Trophoblast cell (in vitro differentiated cells and primary cell): ENCODE data around the gene ANXA6.

Source experiments
- DNase-seq, 2 donors: peaks; one replicate each; pipeline ENCODE4 v3.0.0-alpha.2; 2016
- H2AFZ ChIP-seq: 2 replicates; pipeline ENCODE4 v1.6.1; 2013; ENCODE audit warnings: low read length, moderate library complexity, mild to moderate bottlenecking; ENCODE audit not compliant: insufficient read depth, poor library complexity
- H2AK5ac ChIP-seq: 2 replicates; pipeline ENCODE4 v1.6.1; 2013; ENCODE audit warnings: mild to moderate bottlenecking, low read length
- H2BK120ac ChIP-seq: 2 replicates; pipeline ENCODE4 v1.6.1; 2013; ENCODE audit warnings: low read length, mild to moderate bottlenecking, moderate library complexity; ENCODE audit not compliant: insufficient read depth, poor library complexity
- H2BK12ac ChIP-seq: 2 replicates; pipeline ENCODE4 v1.6.1; 2013; ENCODE audit warnings: mild to moderate bottlenecking, low read length, moderate library complexity
- H2BK5ac ChIP-seq: 2 replicates; pipeline ENCODE4 v1.6.1; 2013; ENCODE audit warnings: low read length, low read depth, moderate library complexity, mild to moderate bottlenecking; ENCODE audit not compliant: poor library complexity
- H3K14ac ChIP-seq: 2 replicates; pipeline ENCODE4 v1.6.1; 2013; ENCODE audit warnings: mild to moderate bottlenecking, low read length
- H3K18ac ChIP-seq: 2 replicates; pipeline ENCODE4 v1.6.1; 2013; ENCODE audit warnings: mild to moderate bottlenecking, low read length
- H3K23ac ChIP-seq: 2 replicates; pipeline ENCODE4 v1.6.1; 2013; ENCODE audit warnings: low read length
- H3K27ac ChIP-seq: 2 replicates; pipeline ENCODE4 v1.5.1; 2013; ENCODE audit warnings: low read depth, mild to moderate bottlenecking, inconsistent platforms, low read length, moderate library complexity
- H3K27me3 ChIP-seq: 2 replicates; pipeline ENCODE4 v1.6.1; 2013; ENCODE audit warnings: inconsistent platforms, mild to moderate bottlenecking, low read length, moderate library complexity; ENCODE audit not compliant: insufficient read depth
- H3K36me3 ChIP-seq, 2 experiments: 1 replicate in 1 of 2; 2 replicates in 1 of 2; pipeline ENCODE4 v1.6.1; 2013; ENCODE audit warnings: low read length in 2 of 2, mild to moderate bottlenecking in 2 of 2, moderate library complexity in 1 of 2; ENCODE audit not compliant: insufficient read depth in 2 of 2, control insufficient read depth in 1 of 2
- H3K4ac ChIP-seq: 2 replicates; pipeline ENCODE4 v1.6.1; 2013; ENCODE audit warnings: low read depth, mild to moderate bottlenecking, low read length, moderate library complexity
- H3K4me1 ChIP-seq, 2 experiments: 1 replicate in 1 of 2; 2 replicates in 1 of 2; pipeline ENCODE4 v1.6.1; 2013; ENCODE audit warnings: low read length in 2 of 2, mild to moderate bottlenecking in 2 of 2, moderate library complexity in 1 of 2; ENCODE audit not compliant: insufficient read depth in 2 of 2, control insufficient read depth in 1 of 2
- H3K4me2 ChIP-seq: 2 replicates; pipeline ENCODE4 v1.6.1; 2013; ENCODE audit warnings: inconsistent platforms, mild to moderate bottlenecking, low read length, moderate library complexity
- H3K4me3 ChIP-seq: 2 replicates; pipeline ENCODE4 v1.5.1; 2013; ENCODE audit warnings: mild to moderate bottlenecking, low read depth, low read length, inconsistent platforms
- H3K79me1 ChIP-seq: one replicate; pipeline ENCODE4 v1.6.1; 2013; ENCODE audit warnings: low read length
- H3K79me2 ChIP-seq: 2 replicates; pipeline ENCODE4 v1.6.1; 2013; ENCODE audit warnings: low read length, mild to moderate bottlenecking; ENCODE audit not compliant: control insufficient read depth, insufficient read depth, poor library complexity
- H3K9ac ChIP-seq: 2 replicates; pipeline ENCODE4 v1.6.1; 2013; ENCODE audit warnings: mild to moderate bottlenecking, low read length
- H3K9me3 ChIP-seq: 2 replicates; pipeline ENCODE4 v1.6.1; 2013; ENCODE audit warnings: low read depth, mild to moderate bottlenecking, control low read depth, inconsistent platforms, low read length; ENCODE audit not compliant: insufficient read depth
- H4K12ac ChIP-seq: 2 replicates; pipeline ENCODE4 v1.6.1; 2013; ENCODE audit warnings: low read depth, mild to moderate bottlenecking, low read length, moderate library complexity
- H4K8ac ChIP-seq: 2 replicates; pipeline ENCODE4 v1.6.1; 2013; ENCODE audit warnings: low read depth, mild to moderate bottlenecking, low read length, moderate library complexity
- H4K91ac ChIP-seq: one replicate; pipeline ENCODE4 v1.6.1; 2013; ENCODE audit warnings: low read depth, mild to moderate bottlenecking, low read length, moderate library complexity
- WGBS: extraction: QIAGEN DNeasy Blood & Tissue Kit; methylation state at CpG from one replicate; pipeline ENCODE4 v1.1.7; 2013; ENCODE audit warnings: missing lambda C conversion rate; ENCODE audit not compliant: insufficient read length, insufficient coverage; ENCODE audit errors: extremely low coverage; 5-methylcytosine and 5-hydroxymethylcytosine counted together

Gene ANXA6

GRCh38 chr5:151142933-151143332 lies 14.6 kb downstream of the ANXA6 start:
- Histone ChIP-seq H3K79me1 (no peaks in the 10 kb centered on the region), H3K27ac (no peak overlapping the region), H3K4me2 (no peak overlapping the region), H3K36me3 (peaks cover 23 to 33% of the 10 kb centered on the region in 2 experiments), H2AFZ (no peak overlapping the region), H3K9ac (no peak overlapping the region), H4K12ac (no peak overlapping the region), H2BK5ac (no peak overlapping the region), H3K4me1 (peaks cover 2 to 3% of the 10 kb centered on the region in 2 experiments), H2AK5ac (no peak overlapping the region), H4K8ac (no peak overlapping the region), H3K9me3 (no peaks in the 10 kb centered on the region), H3K14ac (no peak overlapping the region), H3K4me3 (no peak overlapping the region), H2BK12ac (no peak overlapping the region), H3K79me2 (no peaks in the 10 kb centered on the region), H4K91ac (no peak overlapping the region), H2BK120ac (no peak overlapping the region), H3K4ac (no peak overlapping the region), H3K18ac (no peak overlapping the region), H3K27me3 (no peaks in the 10 kb centered on the region), H3K23ac (no peak overlapping the region)
- DNase-seq: no peak
- no CpG with 5 or more reads among the region's 1 CpG for WGBS

DNA sequence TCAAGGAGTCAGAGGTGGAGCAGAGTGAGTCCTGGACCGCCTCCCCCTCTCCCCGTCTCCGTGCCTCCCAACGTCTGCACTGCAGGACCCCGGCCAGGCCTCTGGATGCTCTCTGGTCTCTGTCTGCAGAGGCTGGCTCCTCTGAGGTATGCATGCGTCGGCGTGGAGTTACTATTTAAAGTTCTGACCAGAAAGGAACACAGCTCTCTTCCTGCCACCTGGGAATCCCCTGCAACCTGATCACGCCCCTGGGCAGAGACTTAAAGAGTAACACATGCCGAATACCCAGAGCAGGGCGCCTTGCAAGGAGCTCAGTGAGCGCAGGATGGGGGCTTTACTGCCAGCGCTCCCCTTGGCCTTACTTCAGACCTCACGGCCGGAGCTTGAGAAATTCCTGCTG lies 16.0 kb downstream of the ANXA6 start:
- no peak overlapping the region for H3K27ac ChIP-seq
- H2AFZ ChIP-seq: no peak overlapping the region
- H3K23ac ChIP-seq: no peak overlapping the region
- no peak overlapping the region for H2AK5ac ChIP-seq
- no peak for DNase-seq
- H4K12ac ChIP-seq: no peak overlapping the region
- H3K4me3 ChIP-seq: no peak overlapping the region
- peaks cover 25 to 41% of the 10 kb centered on the region in 2 experiments for H3K36me3 ChIP-seq
- no CpG with 5 or more reads among the region's 15 CpGs for WGBS
- peaks cover 2 to 3% of the 10 kb centered on the region in 2 experiments for H3K4me1 ChIP-seq
- H3K27me3 ChIP-seq: no peaks in the 10 kb centered on the region
- H3K4me2 ChIP-seq: no peak overlapping the region
- H3K9ac ChIP-seq: no peak overlapping the region
- no peaks in the 10 kb centered on the region for H3K79me2 ChIP-seq
- no peak overlapping the region for H4K91ac ChIP-seq
- no peak overlapping the region for H3K4ac ChIP-seq
- no peak overlapping the region for H2BK120ac ChIP-seq
- H3K79me1 ChIP-seq: no peaks in the 10 kb centered on the region
- no peak overlapping the region for H2BK12ac ChIP-seq
- no peak overlapping the region for H3K18ac ChIP-seq
- no peak overlapping the region for H4K8ac ChIP-seq
- no peak overlapping the region for H2BK5ac ChIP-seq
- no peaks in the 10 kb centered on the region for H3K9me3 ChIP-seq
- no peak overlapping the region for H3K14ac ChIP-seq

GRCh38 chr5:151140686-151141459 lies 16.7 kb downstream of the ANXA6 start:
- Histone ChIP-seq H4K8ac (no peak overlapping the region), H4K12ac (no peak overlapping the region), H3K9ac (no peak overlapping the region), H3K79me2 (no peaks in the 10 kb centered on the region), H3K4me1 (peaks cover 2 to 3% of the 10 kb centered on the region in 2 experiments), H3K4me2 (no peak overlapping the region), H2BK120ac (no peak overlapping the region), H3K4ac (no peak overlapping the region), H3K36me3 (peaks cover 25 to 45% of the 10 kb centered on the region in 2 experiments), H4K91ac (peak overlapping the region; percentile 29), H3K23ac (no peak overlapping the region), H3K4me3 (no peak overlapping the region), H3K9me3 (no peaks in the 10 kb centered on the region), H2AFZ (no peak overlapping the region), H3K27me3 (no peaks in the 10 kb centered on the region), H3K18ac (peak overlapping the region; percentile 24), H3K27ac (no peak overlapping the region), H2AK5ac (peak overlapping the region; percentile 35), H3K79me1 (no peaks in the 10 kb centered on the region), H3K14ac (no peak overlapping the region), H2BK12ac (peak overlapping the region; percentile 7), H2BK5ac (no peak overlapping the region)
- no peak for DNase-seq
- no CpG with 5 or more reads among the region's 7 CpGs for WGBS

DNA sequence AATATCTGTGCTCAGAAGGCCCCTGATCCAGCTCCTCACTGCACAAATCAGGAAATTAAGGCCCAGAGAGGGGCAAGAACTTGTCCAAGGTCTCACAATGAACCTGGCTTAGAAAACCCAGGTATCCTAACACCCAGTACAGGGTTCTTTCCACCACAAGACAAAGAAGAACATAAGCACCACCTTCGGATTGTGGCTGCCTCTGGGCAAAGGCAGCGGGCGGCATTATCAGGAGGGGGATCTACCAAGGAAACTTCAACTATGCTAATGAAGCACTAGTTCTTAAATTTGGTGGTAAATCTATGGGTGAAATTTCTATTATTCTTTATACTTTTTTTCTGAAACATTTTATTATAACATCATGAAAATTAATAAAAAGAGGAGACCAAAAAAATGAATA lies 17.9 kb downstream of the ANXA6 start:
- H4K91ac ChIP-seq: no peak overlapping the region
- no peaks in the 10 kb centered on the region for H3K27me3 ChIP-seq
- no CpG with 5 or more reads among the region's 3 CpGs for WGBS
- H2BK120ac ChIP-seq: no peak overlapping the region
- H2BK5ac ChIP-seq: no peak overlapping the region
- H3K23ac ChIP-seq: no peak overlapping the region
- no peak overlapping the region for H2AK5ac ChIP-seq
- no peak overlapping the region for H2AFZ ChIP-seq
- peaks cover 3 to 7% of the 10 kb centered on the region in 2 experiments for H3K4me1 ChIP-seq
- H3K79me1 ChIP-seq: no peaks in the 10 kb centered on the region
- no peaks in the 10 kb centered on the region for H3K79me2 ChIP-seq
- H3K4me3 ChIP-seq: no peak overlapping the region
- no peak overlapping the region for H3K4me2 ChIP-seq
- H4K8ac ChIP-seq: no peak overlapping the region
- H3K14ac ChIP-seq: no peak overlapping the region
- H3K27ac ChIP-seq: no peak overlapping the region
- H3K18ac ChIP-seq: no peak overlapping the region
- no peaks in the 10 kb centered on the region for H3K9me3 ChIP-seq
- DNase-seq: no peak
- no peak overlapping the region for H2BK12ac ChIP-seq
- H3K9ac ChIP-seq: no peak overlapping the region
- H4K12ac ChIP-seq: no peak overlapping the region
- H3K4ac ChIP-seq: no peak overlapping the region
- peaks cover 21 to 46% of the 10 kb centered on the region in 2 experiments for H3K36me3 ChIP-seq
